HG02884 (cell line): ENCODE results near the gene RANGAP1.
"Not testable (repeated sequence)": the region's sequence is repeated elsewhere in the genome, so short reads cannot be mapped to it uniquely, and the experiment has no call there.

Experiments
- ATAC-seq: cut with Tn5 transposase; IDR thresholded peaks from one replicate; pipeline ENCODE4 v1.9.1; 2021; ENCODE audit warnings: mild to moderate bottlenecking, moderate library complexity; ENCODE audit not compliant: unreplicated experiment

The RANGAP1 gene

GRCh38 chr22:41301085-41302020 is 15.4 kb upstream of the RANGAP1 start, which contains the start of gene ZC3H7B:
ZC3H7B (plus strand) TSS chr22:41301525; CDS start chr22:41320661, 19,136 bp downstream.
- peak; percentile 78 for ATAC-seq

GRCh38 chr22:41300661-41301060 is 14.7 kb upstream of the RANGAP1 start:
- ATAC-seq, result no peak

- no peak for ATAC-seq
Measured at GRCh38 chr22:41296826-41297667, 11.1 kb upstream of the RANGAP1 start.

GRCh38 chr22:41294816-41295215 is 8.8 kb upstream of the RANGAP1 start:
- not testable (repeated sequence) for ATAC-seq

GRCh38 chr22:41290262-41291221 is 4.6 kb upstream of the RANGAP1 start:
- no peak for ATAC-seq

GRCh38 chr22:41289671-41290070 is 3.7 kb upstream of the RANGAP1 start:
- no peak for ATAC-seq

GRCh38 chr22:41288245-41288946 is 2.4 kb upstream of the RANGAP1 start:
- ATAC-seq, result no peak

- peak; percentile 22 for ATAC-seq
Measured at GRCh38 chr22:41286639-41287091, 678 bp upstream of the RANGAP1 start.

- ATAC-seq, result no peak
Measured at GRCh38 chr22:41285441-41285819, 557 bp downstream of the RANGAP1 start.

- ATAC-seq, result no peak
Measured at GRCh38 chr22:41284465-41284864, 1.5 kb downstream of the RANGAP1 start.

- no peak for ATAC-seq
Measured at GRCh38 chr22:41280854-41281253, 5.1 kb downstream of the RANGAP1 start.

GRCh38 chr22:41280065-41280464 is 5.9 kb downstream of the RANGAP1 start:
- no peak for ATAC-seq

GRCh38 chr22:41274856-41275255 is 11.1 kb downstream of the RANGAP1 start:
- ATAC-seq, result no peak

GRCh38 chr22:41273128-41273527 is 12.9 kb downstream of the RANGAP1 start:
- no peak for ATAC-seq

- no peak for ATAC-seq
Measured at GRCh38 chr22:41271787-41272186, 14.2 kb downstream of the RANGAP1 start.

GRCh38 chr22:41267958-41268357 is 18.0 kb downstream of the RANGAP1 start:
- ATAC-seq, result no peak

GRCh38 chr22:41264408-41264941 is 21.5 kb downstream of the RANGAP1 start:
- ATAC-seq, result no peak

- ATAC-seq, result no peak
Measured at GRCh38 chr22:41263704-41264103, 22.3 kb downstream of the RANGAP1 start.

GRCh38 chr22:41262250-41262765 is 23.7 kb downstream of the RANGAP1 start:
- ATAC-seq, result no peak
